GM19240 (cell line): ENCODE data around the gene SPATA12.
"Not testable (repeated sequence)": the region's sequence is repeated elsewhere in the genome, so short reads cannot be mapped to it uniquely, and the experiment has no call there.

Experiments used
- DNase-seq: peaks from one replicate; pipeline ENCODE4 v3.0.0; 2011; ENCODE audit warnings: low spot score; ENCODE audit not compliant: insufficient read length

SPATA12 gene

GRCh38 chr3:57082481-57082880 is 22.0 kb downstream of the SPATA12 start:
- DNase-seq = no peak

DNA sequence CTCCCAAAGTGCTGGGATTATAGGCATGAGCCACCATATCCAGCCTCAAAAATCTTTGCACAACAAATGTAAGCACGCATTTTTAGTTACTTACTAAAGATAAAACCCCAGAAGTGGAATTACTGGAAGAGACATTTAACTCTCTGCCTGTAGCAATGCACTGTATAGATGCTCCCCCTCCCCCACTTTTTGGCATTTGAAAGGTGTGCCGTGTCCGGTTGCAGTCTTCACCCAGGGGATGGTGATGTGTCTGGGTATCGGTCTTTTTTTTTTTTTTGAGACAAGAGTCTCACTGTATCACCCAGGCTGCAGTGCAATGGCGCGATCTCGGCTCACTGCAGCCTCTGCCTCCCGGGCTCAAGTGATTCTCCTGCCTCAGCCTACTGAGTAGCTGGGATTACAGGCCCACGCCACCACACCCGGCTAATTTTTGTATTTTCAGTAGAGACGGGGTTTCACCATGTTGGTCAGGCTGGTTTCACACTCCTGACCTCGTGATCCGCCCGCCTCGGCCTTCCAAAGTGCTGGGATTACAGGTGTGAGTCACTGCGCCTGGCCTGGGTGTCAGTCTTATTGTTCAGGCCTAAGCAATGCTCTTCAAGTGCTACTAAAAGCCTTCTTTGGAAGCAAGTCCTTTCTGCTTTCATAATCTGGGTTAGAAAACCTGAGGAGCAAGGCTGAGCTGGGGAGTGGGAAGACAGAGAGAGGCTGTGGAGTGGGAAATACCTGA is 23.0 kb downstream of the SPATA12 start:
- DNase-seq = not testable (repeated sequence)

DNA sequence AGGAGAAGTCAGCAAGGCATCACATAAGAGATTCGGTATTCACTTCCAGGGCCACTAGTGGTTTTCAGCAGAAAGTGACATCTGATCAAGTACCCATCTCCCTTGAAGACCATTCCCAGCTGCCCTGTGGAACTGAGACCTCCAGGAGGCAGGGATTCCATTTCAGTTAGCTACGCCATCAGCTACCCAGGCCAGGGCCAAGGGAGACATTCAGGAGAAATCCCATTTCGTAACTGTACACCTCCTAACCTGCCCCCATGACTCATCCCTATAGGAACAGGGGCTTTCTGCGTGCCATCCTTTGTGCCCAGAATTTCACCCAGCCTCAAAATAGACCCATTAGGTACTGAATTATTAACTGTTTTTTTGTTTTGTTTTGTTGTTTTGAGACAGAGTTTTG is 24.7 kb downstream of the SPATA12 start:
- no peak for DNase-seq

DNA sequence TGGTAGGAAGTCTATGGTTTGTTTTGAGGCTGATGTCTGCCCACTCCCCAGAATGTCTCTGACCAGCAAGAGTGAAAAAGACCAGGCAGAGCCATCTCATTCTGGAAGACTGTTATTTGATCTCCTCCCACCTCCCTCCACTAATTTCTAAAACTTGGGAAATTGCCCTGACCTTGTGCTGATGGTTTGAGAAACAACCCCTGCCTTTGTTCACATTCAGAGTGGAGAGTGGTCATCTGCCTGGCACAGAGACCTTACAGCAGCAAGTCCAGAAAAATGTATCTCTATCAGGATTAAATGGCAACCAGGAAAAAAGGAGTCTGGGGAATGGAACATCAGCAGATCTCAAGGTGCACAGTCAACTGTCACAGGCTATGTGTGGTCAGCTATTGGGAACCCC is 25.7 kb downstream of the SPATA12 start:
- no peak for DNase-seq

GRCh38 chr3:57087361-57088092 is 27.1 kb downstream of the SPATA12 start:
- DNase-seq = no peak

- no peak for DNase-seq
Measured at GRCh38 chr3:57088503-57088902, 28.0 kb downstream of the SPATA12 start.

DNA sequence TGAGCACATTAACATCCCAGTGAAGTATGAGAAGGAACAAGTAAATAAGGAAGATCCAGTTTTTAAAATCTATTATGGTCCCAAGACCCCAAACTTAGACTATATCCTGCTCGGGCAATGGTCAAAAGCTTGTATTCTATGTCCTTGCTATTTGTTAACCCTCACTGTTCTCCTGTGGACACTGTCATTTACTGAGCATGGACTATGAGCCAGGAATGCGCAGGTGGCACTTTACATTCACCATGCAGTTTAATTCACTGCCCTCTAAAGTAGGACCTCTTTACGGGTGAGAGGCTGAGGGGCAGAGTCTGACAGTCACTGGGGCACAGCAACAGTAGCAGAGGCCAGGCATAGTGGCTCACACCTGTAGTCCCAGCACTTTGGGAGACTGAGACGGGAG is 28.6 kb downstream of the SPATA12 start:
- DNase-seq = no peak

DNA sequence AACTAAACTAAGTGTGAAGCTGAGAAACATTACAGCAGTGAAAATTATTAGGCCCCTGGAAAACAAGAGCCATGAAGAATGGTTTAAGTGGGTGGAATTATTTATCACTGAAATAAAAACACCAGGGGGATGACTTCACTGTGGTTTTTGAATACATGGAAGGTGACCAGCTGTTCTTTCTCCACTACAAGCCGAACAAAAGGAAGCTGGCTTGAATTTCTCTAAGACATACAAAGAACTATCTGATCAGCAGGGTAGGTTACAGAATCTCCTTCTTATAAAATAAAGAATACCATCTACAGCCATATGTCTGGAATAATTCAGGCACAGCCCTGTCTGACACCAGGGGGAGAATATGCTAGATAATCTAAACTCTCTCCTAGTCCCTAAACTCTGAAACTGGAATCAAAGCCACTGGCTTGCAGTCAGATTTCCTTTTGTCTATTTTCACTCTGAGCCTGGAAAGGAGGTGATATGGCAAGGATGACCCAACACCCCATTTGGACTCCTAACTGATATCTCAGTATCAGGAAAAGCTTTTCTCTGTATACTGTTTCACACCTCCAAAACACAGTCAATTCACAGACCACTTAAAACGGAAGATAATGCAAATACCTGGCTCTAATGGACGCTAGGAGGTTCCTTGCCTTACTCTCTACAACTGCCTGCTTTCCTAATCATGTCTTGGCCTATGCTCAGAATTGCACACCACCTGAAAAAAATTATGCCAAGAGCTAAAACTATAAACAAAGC is 31.2 kb downstream of the SPATA12 start:
- DNase-seq = no peak

DNA sequence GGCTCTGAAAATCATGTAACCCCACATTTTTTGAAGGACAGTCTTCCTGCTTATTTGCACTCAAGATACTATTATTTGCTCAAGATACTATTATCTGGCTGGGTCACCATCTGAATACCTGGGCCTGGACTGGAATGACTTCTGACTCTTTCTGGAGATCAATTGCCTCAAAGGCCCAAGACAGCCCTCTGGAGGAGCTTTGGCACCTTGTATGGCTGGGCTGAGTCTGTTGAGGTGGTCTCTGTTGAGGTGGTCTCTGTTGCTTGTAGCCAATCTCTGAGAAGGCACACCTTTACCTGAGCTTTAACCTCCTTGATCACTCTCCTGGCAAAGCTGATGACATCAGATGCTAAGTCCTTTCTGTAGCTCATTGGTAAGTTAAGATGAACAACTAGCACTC is 33.0 kb downstream of the SPATA12 start:
- no peak for DNase-seq

DNA sequence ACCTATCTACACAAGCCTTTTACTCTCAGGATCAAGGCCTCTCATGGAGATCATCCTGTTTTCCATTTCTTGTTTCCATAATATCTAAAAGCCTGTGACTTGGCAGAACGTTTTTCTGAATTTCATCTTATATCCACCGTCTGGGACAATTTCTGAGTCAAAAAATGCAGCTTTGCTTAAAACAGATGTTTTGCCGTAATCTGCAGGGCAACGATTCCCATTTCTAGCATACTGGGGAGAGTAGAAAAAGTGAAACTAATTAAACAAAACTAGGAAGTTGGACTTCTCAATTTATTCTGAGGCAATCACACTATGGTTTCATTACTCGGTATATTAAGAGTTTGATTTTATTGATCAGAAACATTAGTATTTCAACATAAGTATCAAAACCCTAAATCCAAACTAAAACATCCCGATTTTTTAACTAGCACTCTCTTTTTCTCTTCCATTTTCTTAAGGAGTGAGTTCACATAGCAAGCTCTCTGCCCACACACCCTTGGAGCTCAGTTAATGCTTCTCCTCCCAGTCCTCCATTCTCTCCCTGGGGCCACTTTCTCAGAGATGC is 33.6 kb downstream of the SPATA12 start:
- no peak for DNase-seq

- no peak for DNase-seq
Measured at GRCh38 chr3:57094575-57094974, 34.1 kb downstream of the SPATA12 start.

DNA sequence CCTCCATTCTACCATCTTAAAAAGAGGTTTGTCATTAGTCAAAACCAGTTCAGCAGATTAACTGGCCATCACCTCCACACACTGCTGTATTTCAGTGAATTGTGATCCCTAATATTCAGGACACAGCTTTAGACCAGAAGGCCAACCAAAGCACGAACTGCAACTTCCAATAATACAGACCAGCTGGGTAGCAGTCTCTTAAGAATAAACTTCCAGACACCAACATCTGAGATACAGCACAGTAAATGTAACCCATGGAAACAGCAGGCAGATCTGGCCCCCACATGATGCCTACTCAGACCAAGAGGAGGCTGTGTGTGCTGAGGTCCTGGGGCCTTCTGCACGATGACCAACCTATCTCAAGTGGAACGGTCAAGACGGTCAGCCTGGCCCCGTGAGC is 34.9 kb downstream of the SPATA12 start:
- DNase-seq = no peak

DNA sequence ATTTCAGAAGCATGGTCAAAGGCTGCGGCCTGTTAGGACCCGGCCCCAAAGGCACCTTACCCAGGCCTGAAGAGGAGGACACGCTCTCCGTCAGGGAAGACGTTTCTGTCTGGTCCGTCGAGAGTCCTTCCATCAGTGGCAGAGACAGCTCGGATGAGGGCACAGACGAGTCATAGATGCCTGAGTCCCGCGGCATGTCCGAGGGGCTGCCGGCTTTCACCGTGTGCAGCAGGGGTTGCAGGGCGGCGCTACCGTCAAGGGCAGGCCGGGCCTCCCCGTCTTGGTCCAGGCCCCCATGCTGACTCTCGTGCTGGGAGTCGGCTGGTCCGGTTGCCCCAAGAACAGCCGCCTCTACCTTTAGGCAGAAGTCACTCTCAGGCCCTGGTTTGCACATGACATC is 37.1 kb downstream of the SPATA12 start:
- DNase-seq = no peak

- no peak for DNase-seq
Measured at GRCh38 chr3:57098418-57099310, 38.2 kb downstream of the SPATA12 start.

- DNase-seq = peak; percentile 45
Measured at GRCh38 chr3:57100046-57100695, 39.7 kb downstream of the SPATA12 start.

- no peak for DNase-seq
Measured at GRCh38 chr3:57105585-57105984, 45.1 kb downstream of the SPATA12 start.

GRCh38 chr3:57108684-57109083 is 48.2 kb downstream of the SPATA12 start:
- DNase-seq = no peak

DNA sequence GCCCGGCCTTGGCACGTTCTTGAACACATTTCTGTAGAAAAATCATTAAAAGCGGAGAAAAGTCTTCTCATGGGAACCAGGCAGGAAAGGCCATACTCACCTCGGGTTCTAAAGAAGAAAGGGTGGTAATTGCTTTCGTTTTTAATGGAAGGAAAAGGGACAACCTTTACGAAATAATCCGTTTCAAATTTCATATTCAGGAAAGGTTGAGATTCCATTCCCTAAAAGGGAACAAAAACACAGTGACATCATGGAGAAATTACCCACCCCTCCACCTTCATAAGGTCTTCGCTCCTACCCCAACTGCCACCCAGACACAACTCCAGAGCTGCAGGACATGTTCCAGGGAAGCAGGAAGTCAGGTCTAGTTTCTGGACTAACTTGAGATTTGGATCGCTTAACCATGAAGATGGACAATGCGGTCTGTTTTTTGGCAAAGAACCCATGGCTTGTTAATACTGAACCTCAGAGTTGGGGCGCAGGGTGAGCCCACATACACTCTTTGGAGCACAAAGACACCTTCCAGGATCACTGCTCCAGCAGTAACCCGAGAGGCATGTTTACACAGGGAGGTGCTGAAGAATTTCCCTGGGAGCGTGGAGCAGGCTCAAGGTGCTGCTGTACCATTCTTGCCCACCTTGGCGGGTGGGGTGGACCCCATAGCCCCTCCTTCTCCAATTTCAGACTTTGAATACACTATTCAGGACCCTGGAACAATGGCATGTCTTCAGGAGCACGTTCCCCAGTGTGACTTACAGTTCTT is 49.2 kb downstream of the SPATA12 start:
- DNase-seq = no peak

GRCh38 chr3:57110214-57110613 is 49.8 kb downstream of the SPATA12 start:
- no peak for DNase-seq

DNA sequence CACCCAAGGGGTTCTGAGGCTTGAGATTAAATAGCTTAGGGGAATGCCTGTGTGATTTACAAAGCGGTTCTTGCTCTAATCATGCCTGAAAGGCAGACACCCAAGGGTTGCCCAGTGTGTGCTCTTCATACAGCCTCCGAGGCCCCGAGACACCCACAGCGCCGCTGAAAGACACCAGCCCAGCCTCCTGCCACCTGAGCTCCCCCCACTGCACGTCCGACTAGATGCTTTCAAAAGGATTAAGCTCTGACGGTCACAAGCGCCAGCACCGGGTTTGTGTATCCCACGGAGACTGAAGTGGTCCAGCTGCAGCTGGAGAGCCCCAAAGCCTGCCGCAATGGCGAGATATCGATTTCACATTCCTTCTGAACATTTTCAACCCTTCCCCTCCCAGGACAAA is 50.3 kb downstream of the SPATA12 start:
- DNase-seq = no peak
